Neutrophil (primary cell): ENCODE measurements around the gene CPM.
"Not testable (repeated sequence)": the region's sequence is repeated elsewhere in the genome, so short reads cannot be mapped to it uniquely, and the experiment has no call there.

Experiments
- H3K27ac ChIP-seq: fragments of 200-600 bp; sonication (generic); 2 replicates; pipeline ENCODE4 v1.5.1; 2016; ENCODE audit warnings: mild to moderate bottlenecking, moderate library complexity
- H3K27me3 ChIP-seq: fragments of 200-600 bp; sonication (generic); 2 replicates; pipeline ENCODE4 v1.6.0; 2016; ENCODE audit warnings: mild to moderate bottlenecking
- H3K36me3 ChIP-seq: fragments of 200-600 bp; sonication (generic); 2 replicates; pipeline ENCODE4 v1.5.1; 2017
- H3K4me1 ChIP-seq, 2 experiments: fragments of 200-600 bp in 1 of 2; sonication (generic) in 1 of 2; 1 replicate in 1 of 2; 2 replicates in 1 of 2; pipeline versions ENCODE4 v1.5.1 to v1.6.1; 2013 to 2016; ENCODE audit warnings: low read depth in 1 of 2, low read length in 1 of 2, mild to moderate bottlenecking in 1 of 2, moderate library complexity in 1 of 2; ENCODE audit not compliant: control insufficient read depth in 1 of 2, insufficient read depth in 1 of 2
- H3K4me3 ChIP-seq, 2 experiments: fragments of 200-600 bp in 1 of 2; sonication (generic) in 1 of 2; 1 replicate in 1 of 2; 2 replicates in 1 of 2; pipeline ENCODE4 v1.5.1; 2013 to 2016; ENCODE audit warnings: low read depth in 1 of 2, low read length in 1 of 2, mild to moderate bottlenecking in 1 of 2, moderate library complexity in 1 of 2
- H3K9me3 ChIP-seq: fragments of 200-600 bp; sonication (generic); 2 replicates; pipeline ENCODE4 v1.5.1; 2016
- TF ChIP-seq, protein P1 (sequence below): fragments of 200-600 bp; sonication (generic); IDR thresholded peaks from 2 replicates; pipeline ENCODE4 v1.5.1; 2016; ENCODE audit warnings: antibody characterized with exemption

CPM gene

GRCh38 chr12:68866950-68867349, 66.0 kb downstream of the CPM start:
- Histone ChIP-seq H3K36me3 (peaks cover 6% of the 10 kb centered on the region), H3K9me3 (no peaks in the 10 kb centered on the region), H3K4me1 (no peaks in the 10 kb centered on the region)

GRCh38 chr12:68865399-68866164, 67.4 kb downstream of the CPM start:
- Histone ChIP-seq H3K9me3 (no peaks in the 10 kb centered on the region), H3K27ac (no peak overlapping the region), H3K36me3 (peaks cover 6% of the 10 kb centered on the region), H3K27me3 (no peaks in the 10 kb centered on the region), H3K4me3 (no peak overlapping the region), H3K4me1 (no peaks in the 10 kb centered on the region)
- TF ChIP-seq, protein P1, sequence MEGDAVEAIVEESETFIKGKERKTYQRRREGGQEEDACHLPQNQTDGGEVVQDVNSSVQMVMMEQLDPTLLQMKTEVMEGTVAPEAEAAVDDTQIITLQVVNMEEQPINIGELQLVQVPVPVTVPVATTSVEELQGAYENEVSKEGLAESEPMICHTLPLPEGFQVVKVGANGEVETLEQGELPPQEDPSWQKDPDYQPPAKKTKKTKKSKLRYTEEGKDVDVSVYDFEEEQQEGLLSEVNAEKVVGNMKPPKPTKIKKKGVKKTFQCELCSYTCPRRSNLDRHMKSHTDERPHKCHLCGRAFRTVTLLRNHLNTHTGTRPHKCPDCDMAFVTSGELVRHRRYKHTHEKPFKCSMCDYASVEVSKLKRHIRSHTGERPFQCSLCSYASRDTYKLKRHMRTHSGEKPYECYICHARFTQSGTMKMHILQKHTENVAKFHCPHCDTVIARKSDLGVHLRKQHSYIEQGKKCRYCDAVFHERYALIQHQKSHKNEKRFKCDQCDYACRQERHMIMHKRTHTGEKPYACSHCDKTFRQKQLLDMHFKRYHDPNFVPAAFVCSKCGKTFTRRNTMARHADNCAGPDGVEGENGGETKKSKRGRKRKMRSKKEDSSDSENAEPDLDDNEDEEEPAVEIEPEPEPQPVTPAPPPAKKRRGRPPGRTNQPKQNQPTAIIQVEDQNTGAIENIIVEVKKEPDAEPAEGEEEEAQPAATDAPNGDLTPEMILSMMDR = no peak

More at GRCh38 chr12:68866950-68867349, 66.0 kb downstream of the CPM start:
- Histone ChIP-seq H3K4me3 (no peak overlapping the region), H3K27ac (no peak overlapping the region), H3K27me3 (no peaks in the 10 kb centered on the region)
- TF ChIP-seq, protein P1 = no peak

GRCh38 chr12:68864604-68865003, 68.4 kb downstream of the CPM start:
- Histone ChIP-seq H3K27ac (no peak overlapping the region), H3K4me3 (no peak overlapping the region), H3K36me3 (peaks cover 6% of the 10 kb centered on the region), H3K27me3 (no peaks in the 10 kb centered on the region), H3K9me3 (no peaks in the 10 kb centered on the region), H3K4me1 (no peaks in the 10 kb centered on the region)
- TF ChIP-seq, protein P1 = no peak

- not testable (repeated sequence) for H3K9me3 ChIP-seq, H3K4me3 ChIP-seq, H3K36me3 ChIP-seq, H3K27me3 ChIP-seq, H3K27ac ChIP-seq, H3K4me1 ChIP-seq
Measured at GRCh38 chr12:68863886-68864454, 69.0 kb downstream of the CPM start.

DNA sequence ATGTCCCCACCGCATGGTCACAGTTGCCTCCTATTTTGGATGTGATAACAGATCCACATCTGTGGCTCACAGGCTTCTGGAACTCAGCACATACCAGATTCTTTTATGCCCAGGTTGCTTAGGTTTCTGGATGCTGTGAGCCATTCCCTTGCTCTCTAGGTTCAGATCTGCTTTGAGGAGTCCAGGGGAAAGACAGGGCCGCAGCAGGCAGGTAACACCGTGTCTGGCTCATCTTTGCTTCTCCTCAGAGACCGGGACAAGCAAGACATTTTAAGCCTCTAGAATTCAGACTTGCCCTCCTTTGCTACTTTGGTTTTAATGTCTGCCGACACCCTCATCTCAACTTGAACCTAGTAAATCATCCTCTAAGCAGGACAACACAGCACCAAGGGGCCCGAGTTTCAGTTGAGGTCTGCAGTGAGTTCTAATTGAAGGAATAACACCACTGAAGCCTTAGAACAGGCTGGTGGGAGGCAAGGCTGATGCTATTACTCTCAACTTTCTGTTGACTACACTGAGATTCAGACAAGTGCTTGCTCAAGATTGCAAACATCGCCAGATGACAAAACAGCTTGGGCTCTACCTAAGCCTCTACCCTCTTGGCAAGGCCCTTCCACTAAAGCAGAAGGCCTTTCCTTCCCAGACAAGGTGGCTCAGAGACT, 69.7 kb downstream of the CPM start:
- Histone ChIP-seq H3K4me1 (no peaks in the 10 kb centered on the region), H3K27me3 (no peaks in the 10 kb centered on the region), H3K36me3 (no peaks in the 10 kb centered on the region), H3K27ac (no peak overlapping the region), H3K4me3 (no peak overlapping the region), H3K9me3 (no peaks in the 10 kb centered on the region)
- TF ChIP-seq, protein P1 = no peak

DNA sequence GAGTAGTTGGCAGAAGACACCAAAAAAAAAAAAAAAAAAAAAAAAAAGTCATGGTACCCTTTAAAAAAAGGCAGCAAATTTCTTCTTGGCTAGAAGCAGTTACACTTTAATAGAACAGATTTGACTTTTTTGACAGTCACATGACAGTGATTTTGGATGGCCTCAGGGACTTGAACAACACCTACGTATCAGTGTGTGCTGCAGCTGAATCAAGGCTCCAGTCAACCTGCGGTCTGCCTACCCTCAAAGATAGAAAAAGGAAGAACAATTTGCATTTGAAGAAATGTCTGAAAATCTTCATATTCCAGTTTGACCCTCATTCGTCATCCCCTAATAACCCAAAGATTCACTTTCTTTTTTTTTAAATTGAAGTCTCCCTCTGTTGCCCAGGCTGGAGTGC, 71.1 kb downstream of the CPM start:
- H3K27me3 ChIP-seq = no peaks in the 10 kb centered on the region
- TF ChIP-seq, protein P1 = no peak
- H3K4me3 ChIP-seq = no peak overlapping the region
- no peaks in the 10 kb centered on the region for H3K4me1 ChIP-seq
- H3K36me3 ChIP-seq = no peaks in the 10 kb centered on the region
- H3K27ac ChIP-seq = no peak overlapping the region
- H3K9me3 ChIP-seq = no peaks in the 10 kb centered on the region
